BE2C (cell line): Measurements from ENCODE around the gene FNBP1L.
A peak's percentile ranks its signal among the peaks of the same experiment; 100 is the strongest.

ENCODE experiments used
- DNase-seq: peaks from one replicate; pipeline ENCODE4 v3.0.0-alpha.2; 2020
- H3K27me3 ChIP-seq: fragments of 250-450 bp; sonication (Bioruptor Pico); 2 replicates; pipeline ENCODE4 v1.5.1; 2020; ENCODE audit warnings: mild to moderate bottlenecking
- H3K36me3 ChIP-seq: fragments of 250-450 bp; sonication (Bioruptor Pico); 2 replicates; pipeline ENCODE4 v1.5.1; 2020; ENCODE audit warnings: mild to moderate bottlenecking
- H3K4me1 ChIP-seq: fragments of 250-450 bp; sonication (Bioruptor Pico); 2 replicates; pipeline ENCODE4 v1.5.1; 2020
- H3K4me3 ChIP-seq: 2 replicates; pipeline ENCODE4 v1.5.1; 2011; ENCODE audit warnings: low read depth, low read length
- H3K9me3 ChIP-seq: fragments of 250-450 bp; sonication (Bioruptor Pico); 2 replicates; pipeline ENCODE4 v1.5.1; 2020
- CTCF ChIP-seq: IDR thresholded peaks from 2 replicates; pipeline ENCODE4 v1.5.1; 2012; ENCODE audit warnings: mild to moderate bottlenecking, low read depth, low read length

The FNBP1L gene

GRCh38 chr1:93416183-93416582, 31.7 kb upstream of the FNBP1L start:
- Histone ChIP-seq H3K9me3 (no peaks in the 10 kb centered on the region), H3K36me3 (no peaks in the 10 kb centered on the region), H3K27me3 (no peaks in the 10 kb centered on the region), H3K4me1 (no peaks in the 10 kb centered on the region), H3K4me3 (no peak overlapping the region)
- TF ChIP-seq CTCF, result no peak
- no peak for DNase-seq

GRCh38 chr1:93419344-93419743, 28.6 kb upstream of the FNBP1L start:
- TF ChIP-seq CTCF, result no peak
- Histone ChIP-seq H3K9me3 (no peaks in the 10 kb centered on the region), H3K4me1 (no peaks in the 10 kb centered on the region), H3K4me3 (no peak overlapping the region), H3K36me3 (no peaks in the 10 kb centered on the region), H3K27me3 (no peaks in the 10 kb centered on the region)
- DNase-seq, result no peak

GRCh38 chr1:93420400-93420799, 27.5 kb upstream of the FNBP1L start:
- Histone ChIP-seq H3K4me1 (no peaks in the 10 kb centered on the region), H3K27me3 (no peaks in the 10 kb centered on the region), H3K4me3 (no peak overlapping the region), H3K36me3 (no peaks in the 10 kb centered on the region), H3K9me3 (no peaks in the 10 kb centered on the region)
- no peak for TF ChIP-seq CTCF
- no peak for DNase-seq

DNA sequence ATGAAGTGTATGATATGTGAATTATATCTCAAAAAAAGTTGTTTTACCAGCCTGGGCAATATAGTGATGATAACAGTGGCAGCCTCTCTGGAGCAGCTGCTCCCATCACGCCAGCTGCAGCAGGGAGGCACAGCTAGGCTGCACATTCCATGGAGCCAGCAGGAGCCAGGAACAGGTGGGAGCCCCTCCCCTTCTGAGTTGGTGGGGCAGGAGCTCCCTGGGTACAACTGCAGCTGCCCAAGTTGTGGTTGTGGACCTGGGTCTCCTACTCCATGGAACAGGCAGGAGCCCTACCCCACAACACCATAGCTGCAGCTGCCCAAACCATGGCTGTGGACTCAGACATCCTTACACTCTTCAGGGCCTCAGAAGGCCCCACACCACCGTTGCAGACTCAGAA, 21.7 kb upstream of the FNBP1L start:
- Histone ChIP-seq H3K4me1 (no peaks in the 10 kb centered on the region), H3K36me3 (no peaks in the 10 kb centered on the region), H3K9me3 (no peaks in the 10 kb centered on the region), H3K4me3 (no peak overlapping the region), H3K27me3 (no peaks in the 10 kb centered on the region)
- no peak for DNase-seq
- no peak for TF ChIP-seq CTCF

- no peaks in the 10 kb centered on the region for H3K4me1 ChIP-seq
- no peak overlapping the region for H3K4me3 ChIP-seq
- no peaks in the 10 kb centered on the region for H3K27me3 ChIP-seq
- no peaks in the 10 kb centered on the region for H3K36me3 ChIP-seq
- no peak for DNase-seq
- TF ChIP-seq CTCF, result no peak
- H3K9me3 ChIP-seq, result no peaks in the 10 kb centered on the region
Measured at GRCh38 chr1:93427656-93428055, 20.3 kb upstream of the FNBP1L start.

- no peak for DNase-seq
- Histone ChIP-seq H3K36me3 (no peaks in the 10 kb centered on the region), H3K27me3 (no peaks in the 10 kb centered on the region), H3K9me3 (no peaks in the 10 kb centered on the region), H3K4me3 (no peak overlapping the region), H3K4me1 (no peaks in the 10 kb centered on the region)
- TF ChIP-seq CTCF, result peak; percentile 22
Measured at GRCh38 chr1:93433407-93433961, 14.4 kb upstream of the FNBP1L start.
